Esophagus squamous epithelium (tissue), 4 donors: ENCODE measurements around the gene TSPAN11.

Experiments used
- CTCF ChIP-seq, 6 experiments: fragments of 450-650 bp in 4 of 6; fragments of 200-600 bp in 2 of 6; sonication (generic) in 2 of 6; IDR thresholded peaks; one replicate each; pipeline ENCODE4 v1.5.1; 2016 to 2019; ENCODE audit warnings: antibody characterized with exemption in 6 of 6, mild to moderate bottlenecking in 4 of 6, moderate library complexity in 4 of 6
- POLR2A ChIP-seq, 4 donors: fragments of 450-650 bp; IDR thresholded peaks; one replicate each; pipeline ENCODE4 v1.6.1; 2017; ENCODE audit warnings: antibody characterized with exemption in 4 of 4, mild to moderate bottlenecking in 4 of 4, moderate library complexity in 3 of 4

DNA sequence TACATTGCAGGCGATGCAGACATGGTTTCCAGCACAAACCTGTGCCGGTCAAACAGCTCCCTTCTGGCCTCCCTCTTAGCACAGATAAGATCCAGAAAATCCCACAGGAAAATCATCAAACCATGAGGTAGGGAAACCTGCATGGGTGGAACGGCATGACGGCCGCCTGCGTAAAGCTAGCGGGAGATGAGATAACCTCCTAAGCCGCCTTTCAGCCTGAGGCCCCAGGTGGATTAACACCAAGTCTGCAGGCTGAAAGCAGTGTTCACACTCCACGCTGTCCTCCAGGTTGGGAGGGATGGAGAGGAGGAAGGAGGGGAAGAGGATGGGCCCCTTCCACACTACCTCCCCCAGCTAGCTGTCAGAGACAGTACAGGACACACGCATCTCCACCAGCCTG lies 63.8 kb downstream of the TSPAN11 start:
- no peak for TF ChIP-seq CTCF (IDR thresholded peaks at IDR 0.05)
- TF ChIP-seq POLR2A (IDR thresholded peaks at IDR 0.05) = no peak
